Measurements from ENCODE around the gene MDFIC.

Gene MDFIC

GRCh38 chr7:114957444-114957843 is 35.5 kb downstream of the MDFIC start:
- DNase-seq: no peak

DNA sequence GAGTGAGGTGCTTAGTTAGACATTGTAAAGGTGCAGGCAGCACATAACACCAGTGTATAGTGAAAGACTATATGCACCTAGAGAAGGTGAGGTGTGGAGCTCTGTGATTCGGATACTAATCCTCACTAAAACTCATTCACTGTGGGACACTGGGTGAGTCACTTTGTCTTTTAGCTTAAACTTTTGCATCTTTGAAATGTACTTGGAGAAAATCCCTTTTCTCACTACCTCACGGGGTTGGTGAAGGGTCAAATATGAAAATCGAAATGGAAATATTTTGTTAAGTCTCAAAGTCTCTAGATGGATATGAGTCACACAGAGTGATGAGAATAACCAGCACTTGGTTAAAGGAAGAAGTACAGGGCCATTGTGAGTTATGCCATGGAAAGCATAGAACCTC is 38.0 kb downstream of the MDFIC start:
- no peak for DNase-seq

- DNase-seq: no peak
These were observed 40.5 kb downstream of the MDFIC start for GRCh38 chr7:114962441-114962840.

- no peak for DNase-seq
These were observed 44.3 kb downstream of the MDFIC start for GRCh38 chr7:114966156-114966555.

DNA sequence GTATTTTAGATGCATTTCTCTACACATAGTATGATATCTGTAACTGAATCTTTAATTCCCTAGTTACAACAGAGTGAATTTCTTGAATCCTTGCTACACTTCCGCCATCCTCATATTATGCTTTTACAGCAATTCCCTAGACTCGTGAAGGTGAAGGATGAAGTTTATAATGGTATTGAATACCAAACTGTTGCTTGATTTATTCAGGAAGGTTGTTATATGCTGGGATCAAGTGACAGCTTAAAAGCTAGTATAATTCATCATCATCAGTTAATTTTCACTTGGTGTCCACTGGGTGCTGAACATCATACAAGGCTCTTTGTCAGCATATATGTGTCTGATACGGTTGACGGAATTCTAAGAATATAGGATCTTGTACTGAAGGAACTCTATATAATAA is 47.2 kb downstream of the MDFIC start:
- DNase-seq: no peak

DNA sequence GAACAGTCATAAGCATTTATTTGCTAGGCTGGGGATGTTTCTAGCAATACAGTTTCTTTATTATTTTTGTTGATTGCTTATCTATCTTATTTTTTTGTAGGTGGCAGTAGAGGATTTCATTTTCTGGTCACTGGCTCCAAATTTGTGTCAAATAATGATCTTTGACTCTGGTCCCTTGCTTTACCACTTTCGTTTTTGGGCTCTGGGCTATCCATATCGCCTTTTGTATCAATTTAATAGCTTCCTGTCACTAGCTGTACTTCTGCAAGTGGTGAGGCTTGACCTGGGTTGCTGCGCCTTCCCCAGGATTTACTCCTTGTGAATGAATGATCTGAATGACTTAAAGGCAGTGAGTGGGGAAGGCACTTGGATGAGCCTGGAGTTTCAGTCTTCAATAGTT is 48.4 kb downstream of the MDFIC start:
- no peak for DNase-seq

GRCh38 chr7:114970732-114971131 is 48.8 kb downstream of the MDFIC start:
- DNase-seq: no peak

DNA sequence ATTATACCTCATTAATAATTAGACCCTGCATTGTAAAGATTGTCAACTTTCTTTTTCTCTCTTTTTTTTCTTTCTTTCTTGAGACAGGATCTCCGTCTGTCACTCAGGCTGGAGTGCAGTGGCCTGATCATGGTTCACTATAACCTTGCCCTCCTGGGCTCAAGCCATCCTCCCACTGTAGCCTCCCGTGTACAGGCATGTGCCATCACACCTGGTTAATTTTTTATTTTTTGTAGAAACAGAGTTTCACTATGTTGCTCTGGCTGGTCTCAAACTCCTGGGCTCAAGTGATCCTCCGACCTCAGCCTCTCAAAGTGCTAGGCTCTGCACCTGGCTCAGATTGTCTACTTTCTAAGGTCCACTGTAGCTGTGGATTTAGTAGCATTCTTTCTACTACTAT is 50.7 kb downstream of the MDFIC start:
- DNase-seq: no peak

- no peak for DNase-seq
These were observed 51.3 kb downstream of the MDFIC start for GRCh38 chr7:114973147-114973546.

DNA sequence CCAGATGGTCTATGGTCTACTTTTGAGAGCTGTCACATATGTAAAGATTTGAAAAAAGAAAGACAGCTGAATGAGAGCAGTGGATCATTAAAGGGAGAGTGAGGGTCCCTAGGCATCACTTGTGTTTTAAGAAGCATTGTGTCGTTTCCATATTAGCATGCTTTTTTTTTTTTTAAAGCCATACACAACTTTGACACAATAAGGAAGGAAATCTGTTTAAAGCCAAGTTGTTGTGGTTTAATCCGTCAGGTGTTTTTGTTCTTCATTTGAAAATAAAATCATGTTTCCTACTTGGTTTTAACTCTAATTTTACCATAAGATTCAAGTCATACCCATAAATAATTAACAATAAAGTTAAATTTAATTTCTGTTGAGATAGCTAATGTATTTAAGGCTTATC is 53.5 kb downstream of the MDFIC start:
- no peak for DNase-seq

GRCh38 chr7:114976666-114977065 is 54.8 kb downstream of the MDFIC start:
- DNase-seq: no peak

GRCh38 chr7:114977277-114977676 is 55.4 kb downstream of the MDFIC start:
- DNase-seq: no peak

GRCh38 chr7:114979388-114979787 is 57.5 kb downstream of the MDFIC start:
- no peak for DNase-seq

DNA sequence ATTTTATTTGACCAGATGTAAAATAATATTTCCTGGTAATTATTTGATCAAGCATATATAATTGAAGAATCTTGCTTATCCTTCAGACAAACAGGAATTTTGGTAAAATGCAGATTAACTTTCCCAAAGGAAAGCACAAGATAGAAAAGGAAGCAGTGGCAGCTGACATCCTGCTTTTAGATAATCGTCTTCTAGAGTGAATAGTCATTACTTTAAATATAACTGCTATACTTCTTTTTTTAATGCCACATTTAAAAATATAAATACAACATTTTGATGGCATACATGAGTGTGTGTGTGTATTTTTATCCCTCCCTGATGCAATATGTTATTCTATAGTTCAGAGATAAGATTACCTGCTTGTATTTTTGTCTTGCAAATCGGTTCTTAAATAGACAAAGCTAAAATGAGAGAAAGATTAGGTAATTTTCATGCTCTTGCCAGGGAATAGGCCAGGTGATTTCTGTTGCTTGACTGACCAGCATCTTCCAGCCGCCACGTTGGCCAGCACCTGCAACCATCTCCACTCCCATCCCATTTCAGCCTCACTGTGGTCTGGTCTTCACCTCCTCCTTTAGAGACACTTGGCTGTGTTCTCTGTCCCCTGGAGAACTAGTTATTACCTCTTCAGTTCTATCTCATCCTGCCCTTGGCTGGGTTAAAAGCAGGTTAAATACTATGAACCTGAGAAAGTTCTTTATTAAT is 58.1 kb downstream of the MDFIC start:
- DNase-seq: no peak

GRCh38 chr7:114981323-114981722 is 59.4 kb downstream of the MDFIC start:
- no peak for DNase-seq

DNA sequence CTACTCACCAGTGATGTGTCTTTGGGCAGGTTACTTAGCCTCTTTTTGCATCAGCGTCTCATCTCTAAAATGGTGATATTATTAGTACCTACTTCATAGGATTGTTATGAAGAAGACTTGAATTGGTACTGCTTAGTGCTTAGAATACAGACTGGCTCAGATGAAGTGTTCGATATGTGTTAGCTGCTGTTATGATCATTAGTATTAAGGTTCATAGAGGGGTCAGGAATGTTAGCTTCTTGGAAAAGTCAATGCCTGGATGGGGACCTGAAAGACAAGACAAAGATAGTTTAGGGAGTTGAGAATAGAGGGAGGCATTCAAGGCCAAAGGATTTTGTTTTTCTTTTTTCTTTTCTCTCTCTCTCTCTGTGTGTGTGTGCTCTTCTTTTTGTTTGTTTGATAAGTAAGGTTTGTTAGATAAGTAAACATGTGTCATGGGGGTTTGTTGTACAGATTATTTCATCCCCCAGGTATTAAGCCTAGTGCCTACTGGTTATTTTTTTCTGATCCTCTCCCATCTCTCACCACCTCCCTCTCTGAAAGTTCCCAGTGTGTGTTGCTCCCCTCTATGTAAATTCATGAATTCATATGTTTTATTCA is 63.3 kb downstream of the MDFIC start:
- no peak for DNase-seq

GRCh38 chr7:114986190-114987180 is 64.6 kb downstream of the MDFIC start:
- DNase-seq: no peak

- no peak for DNase-seq
These were observed 66.1 kb downstream of the MDFIC start for GRCh38 chr7:114988026-114988425.

- DNase-seq: no peak
These were observed 67.0 kb downstream of the MDFIC start for GRCh38 chr7:114988755-114989375.

DNA sequence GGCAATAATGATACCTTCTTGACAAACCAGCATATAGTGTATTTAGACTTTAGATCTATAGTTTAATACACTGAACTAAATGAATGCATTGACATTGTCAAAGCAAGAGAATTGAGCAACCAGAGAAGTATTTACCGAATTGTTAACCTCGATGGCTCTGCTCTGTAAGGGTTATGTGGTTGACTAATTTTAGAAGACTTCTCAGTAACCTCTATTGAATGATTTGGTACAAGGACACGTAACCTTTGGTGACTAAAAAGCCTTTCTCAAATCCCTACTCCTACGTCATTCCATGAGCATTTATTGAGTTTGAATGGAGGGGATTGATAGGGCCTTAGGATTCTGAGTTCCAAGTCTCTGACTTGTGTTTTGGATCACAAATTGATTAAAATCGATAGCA is 67.6 kb downstream of the MDFIC start:
- DNase-seq: no peak

DNA sequence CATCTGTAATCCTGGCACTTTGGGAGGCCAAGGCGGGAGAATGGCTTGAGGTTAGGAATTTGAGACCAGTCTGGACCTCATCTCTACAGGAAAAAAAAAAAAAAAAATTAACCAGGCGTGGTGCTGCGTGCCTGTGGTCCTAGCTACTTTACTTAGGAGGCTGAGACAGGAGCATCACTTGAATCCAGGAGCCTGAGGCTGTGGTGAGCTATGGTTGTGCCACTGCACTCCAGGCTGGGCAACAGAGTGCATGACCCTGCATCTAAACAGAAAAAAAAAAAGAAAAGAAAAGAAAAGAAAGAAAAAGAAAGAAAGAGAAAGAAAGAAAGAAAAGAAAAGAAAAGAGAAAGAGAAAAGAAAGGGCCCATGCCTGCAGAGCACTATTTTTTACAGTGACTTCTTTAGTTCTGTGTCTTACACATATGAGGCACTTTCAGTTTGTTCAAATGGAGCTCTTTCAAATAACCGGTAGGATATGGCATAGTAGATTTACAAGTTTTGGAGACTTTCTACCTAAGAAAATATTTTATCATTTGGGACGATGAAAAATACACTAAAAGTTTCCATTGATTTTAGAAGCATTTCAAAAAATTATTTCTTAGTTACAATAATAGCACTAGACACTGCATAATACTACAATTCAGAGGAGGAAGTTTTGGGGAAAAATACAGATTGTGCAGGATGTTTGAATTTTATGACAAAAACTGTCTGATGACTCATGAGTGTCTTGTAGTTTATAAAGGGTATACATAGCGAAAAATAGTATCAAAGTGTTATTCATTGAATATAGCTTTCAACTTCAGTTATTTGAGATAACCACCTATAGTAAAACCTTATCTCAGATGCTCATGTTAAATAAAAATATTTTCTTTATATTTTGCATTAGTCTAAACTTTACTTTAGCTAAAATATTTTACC is 75.9 kb downstream of the MDFIC start:
- DNase-seq: no peak

- no peak for DNase-seq
These were observed 82.2 kb downstream of the MDFIC start for GRCh38 chr7:115004121-115004520.

All from NCI-H2029 treated with DMSO at 0.1 percent for 48 hours (cell line).